Glomerular endothelial cell (primary cell): ENCODE results near the gene KCNG2. TPM values are rescaled to one million over a fixed set of nuclear protein-coding genes. Genes with fewer than 3 reads are reported as not detected.

ENCODE experiments used
- DNase-seq: peaks from one replicate; pipeline ENCODE4 v3.0.0-alpha.2; 2011; ENCODE audit warnings: low read depth, low spot score; ENCODE audit errors: extremely low read depth
- total RNA-seq: library from RNA; depleted of rRNA; stranded (reverse); fragments of >200 nt; gene quantifications from 2 replicates; pipeline ENCODE4 v1.2.3, GENCODE V29; 2015

KCNG2 gene
- total RNA-seq, 1 donor from 2014 or later, result not detected

GRCh38 chr18:79766308-79766707 is 31.4 kb upstream of the KCNG2 start:
- DNase-seq, result no peak

- no peak for DNase-seq
Observed at GRCh38 chr18:79768745-79769144, 29.0 kb upstream of the KCNG2 start.

GRCh38 chr18:79769698-79770500 is 27.8 kb upstream of the KCNG2 start:
- no peak for DNase-seq

GRCh38 chr18:79770501-79770815 is 27.3 kb upstream of the KCNG2 start:
- DNase-seq, result no peak

GRCh38 chr18:79770826-79771225 is 26.9 kb upstream of the KCNG2 start:
- DNase-seq, result no peak

- DNase-seq, result no peak
Observed at GRCh38 chr18:79771446-79772107, 26.2 kb upstream of the KCNG2 start.

GRCh38 chr18:79772108-79772864 is 25.5 kb upstream of the KCNG2 start:
- DNase-seq, result no peak

GRCh38 chr18:79772865-79773696 is 24.7 kb upstream of the KCNG2 start:
- DNase-seq, result no peak

- DNase-seq, result no peak
Observed at GRCh38 chr18:79774111-79774510, 23.6 kb upstream of the KCNG2 start.

- no peak for DNase-seq
Observed at GRCh38 chr18:79775441-79776221, 22.1 kb upstream of the KCNG2 start.

GRCh38 chr18:79776674-79777073 is 21.1 kb upstream of the KCNG2 start:
- DNase-seq, result no peak

- DNase-seq, result no peak
Observed at GRCh38 chr18:79778291-79778791, 19.4 kb upstream of the KCNG2 start.

GRCh38 chr18:79779021-79779699 is 18.6 kb upstream of the KCNG2 start:
- no peak for DNase-seq

GRCh38 chr18:79779700-79780190 is 18.0 kb upstream of the KCNG2 start:
- DNase-seq, result no peak

GRCh38 chr18:79780547-79780946 is 17.2 kb upstream of the KCNG2 start:
- no peak for DNase-seq

GRCh38 chr18:79781331-79781941 is 16.3 kb upstream of the KCNG2 start:
- DNase-seq, result no peak

GRCh38 chr18:79782566-79783308 is 15.0 kb upstream of the KCNG2 start:
- DNase-seq, result no peak
